ENCODE measurements around the gene B4GALT3. TPM values are rescaled to one million over a fixed set of nuclear protein-coding genes. Genes with fewer than 3 reads are reported as not detected.

B4GALT3 gene
- total RNA-seq, 1 donor = 11.4 TPM

GRCh38 chr1:161130266-161130665, 47.0 kb downstream of the B4GALT3 start:
- TF ChIP-seq CTCF (IDR thresholded peaks at IDR 0.05; ENCODE audit: insufficient read depth, low read length) = no peak
- peak overlapping the region; percentile 99 for H3K4me3 ChIP-seq (ENCODE audit: low read depth, low read length)
- DNase-seq (ENCODE audit: low read depth) = no peak

- no peak for DNase-seq (ENCODE audit: low read depth)
- no peak for TF ChIP-seq CTCF (IDR thresholded peaks at IDR 0.05; ENCODE audit: insufficient read depth, low read length)
- H3K4me3 ChIP-seq (ENCODE audit: low read depth, low read length) = no peak overlapping the region
Observed at GRCh38 chr1:161128591-161129420, 48.5 kb downstream of the B4GALT3 start.

- no peak for DNase-seq (ENCODE audit: low read depth)
- no peak overlapping the region for H3K4me3 ChIP-seq (ENCODE audit: low read depth, low read length)
- TF ChIP-seq CTCF (IDR thresholded peaks at IDR 0.05; ENCODE audit: insufficient read depth, low read length) = no peak
Observed at GRCh38 chr1:161127649-161128048, 49.7 kb downstream of the B4GALT3 start.

GRCh38 chr1:161122967-161123366, 54.3 kb downstream of the B4GALT3 start:
- no peak for TF ChIP-seq CTCF (IDR thresholded peaks at IDR 0.05; ENCODE audit: insufficient read depth, low read length)
- no peak overlapping the region for H3K4me3 ChIP-seq (ENCODE audit: low read depth, low read length)
- DNase-seq (ENCODE audit: low read depth) = no peak

- no peak overlapping the region for H3K4me3 ChIP-seq (ENCODE audit: low read depth, low read length)
- TF ChIP-seq CTCF (IDR thresholded peaks at IDR 0.05; ENCODE audit: insufficient read depth, low read length) = no peak
- no peak for DNase-seq (ENCODE audit: low read depth)
Observed at GRCh38 chr1:161121834-161122233, 55.5 kb downstream of the B4GALT3 start.

Small RNA genes within 50 kb of the gene (small RNA-seq; reads per million reads assigned to genes)
- gene RF01225 = not detected

Other genes with a start within 250 kb of the B4GALT3 start
- 3.8 TPM in 1 of 2 replicates, not detected in the other for gene ITLN2, start 222.7 kb downstream of the B4GALT3 start, total RNA-seq (ENCODE audit: low replicate concordance)
- gene F11R, start 156.4 kb downstream of the B4GALT3 start, total RNA-seq (ENCODE audit: low replicate concordance) = 0.36 and 3.3 TPM in 2 replicates
- 0.90 TPM in 1 of 2 replicates, not detected in the other for gene TSTD1, start 138.5 kb downstream of the B4GALT3 start, total RNA-seq (ENCODE audit: low replicate concordance)
- gene USF1, start 131.5 kb downstream of the B4GALT3 start, total RNA-seq (ENCODE audit: low replicate concordance) = 23.5 and 36.2 TPM in 2 replicates
- not detected in 2 replicates for gene ARHGAP30, start 107.6 kb downstream of the B4GALT3 start, total RNA-seq (ENCODE audit: low replicate concordance)
- gene NECTIN4, start 87.9 kb downstream of the B4GALT3 start, total RNA-seq (ENCODE audit: low replicate concordance) = not detected in 2 replicates
- gene KLHDC9, start 79.1 kb downstream of the B4GALT3 start, total RNA-seq (ENCODE audit: low replicate concordance) = 0.90 and 1.8 TPM in 2 replicates
- 39.9 and 50.2 TPM in 2 replicates for gene PFDN2, start 59.5 kb downstream of the B4GALT3 start, total RNA-seq (ENCODE audit: low replicate concordance)
- 13.3 and 18.3 TPM in 2 replicates for gene NIT1, start 59.4 kb downstream of the B4GALT3 start, total RNA-seq (ENCODE audit: low replicate concordance)
- 7.8 and 25.8 TPM in 2 replicates for gene DEDD, start 44.8 kb downstream of the B4GALT3 start, total RNA-seq (ENCODE audit: low replicate concordance)
- gene UFC1, start 23.5 kb downstream of the B4GALT3 start, total RNA-seq (ENCODE audit: low replicate concordance) = 65.3 and 111 TPM in 2 replicates
- gene USP21, start 18.0 kb downstream of the B4GALT3 start, total RNA-seq (ENCODE audit: low replicate concordance) = 6.1 and 11.6 TPM in 2 replicates
- gene PPOX, start 11.1 kb downstream of the B4GALT3 start, total RNA-seq (ENCODE audit: low replicate concordance) = 14.0 and 16.0 TPM in 2 replicates
- 1.1 and 3.1 TPM in 2 replicates for gene ADAMTS4, start 21.5 kb upstream of the B4GALT3 start, total RNA-seq (ENCODE audit: low replicate concordance)
- 65.4 and 67.5 TPM in 2 replicates for gene NDUFS2, start 24.9 kb upstream of the B4GALT3 start, total RNA-seq (ENCODE audit: low replicate concordance)
- gene FCER1G, start 37.8 kb upstream of the B4GALT3 start, total RNA-seq (ENCODE audit: low replicate concordance) = not detected in 2 replicates
- gene APOA2, start 46.1 kb upstream of the B4GALT3 start, total RNA-seq (ENCODE audit: low replicate concordance) = not detected in 2 replicates
- gene TOMM40L, start 48.6 kb upstream of the B4GALT3 start, total RNA-seq (ENCODE audit: low replicate concordance) = 5.2 and 9.1 TPM in 2 replicates
- not detected in 2 replicates for gene NR1I3, start 60.7 kb upstream of the B4GALT3 start, total RNA-seq (ENCODE audit: low replicate concordance)
- not detected in 2 replicates for gene PCP4L1, start 81.2 kb upstream of the B4GALT3 start, total RNA-seq (ENCODE audit: low replicate concordance)
- 0.09 and 1.2 TPM in 2 replicates for gene MPZ, start 132.5 kb upstream of the B4GALT3 start, total RNA-seq (ENCODE audit: low replicate concordance)
- 52.1 and 56.5 TPM in 2 replicates for gene SDHC, start 136.9 kb upstream of the B4GALT3 start, total RNA-seq (ENCODE audit: low replicate concordance)
- not detected in 2 replicates for gene CFAP126, start 190.4 kb upstream of the B4GALT3 start, total RNA-seq (ENCODE audit: low replicate concordance)